SKM-1 (cell line): ENCODE results near the gene ACSL3.
A peak's percentile ranks its signal among the peaks of the same experiment; 100 is the strongest.
"Not testable (repeated sequence)": the region's sequence is repeated elsewhere in the genome, so short reads cannot be mapped to it uniquely, and the experiment has no call there.

Experiments
- DNase-seq: peaks from one replicate; lab custom pipeline; 2025; ENCODE audit not compliant: unreplicated experiment; lab: John Stamatoyannopoulos, UW

ACSL3 gene

GRCh38 chr2:222851956-222852617, 8.7 kb upstream of the ACSL3 start:
- DNase-seq: no peak

GRCh38 chr2:222854773-222855700, 5.8 kb upstream of the ACSL3 start:
- no peak for DNase-seq

GRCh38 chr2:222859786-222860612, 837 bp upstream of the ACSL3 start:
- no peak for DNase-seq

- no peak for DNase-seq
These were observed 722 bp downstream of the ACSL3 start for GRCh38 chr2:222861411-222862105.

- DNase-seq: no peak
These were observed 1.5 kb downstream of the ACSL3 start for GRCh38 chr2:222862106-222862908.

GRCh38 chr2:222862909-222863544, 2.2 kb downstream of the ACSL3 start:
- DNase-seq: no peak

- DNase-seq: no peak
These were observed 3.5 kb downstream of the ACSL3 start for GRCh38 chr2:222864296-222864695.

- DNase-seq: no peak
These were observed 4.5 kb downstream of the ACSL3 start for GRCh38 chr2:222865301-222865700.

GRCh38 chr2:222866358-222866960, 5.6 kb downstream of the ACSL3 start:
- DNase-seq: no peak

GRCh38 chr2:222868560-222869251, 7.9 kb downstream of the ACSL3 start:
- not testable (repeated sequence) for DNase-seq

- peak; percentile 80 for DNase-seq
These were observed 8.4 kb downstream of the ACSL3 start for GRCh38 chr2:222869252-222869560.

- DNase-seq: no peak
These were observed 10.5 kb downstream of the ACSL3 start for GRCh38 chr2:222871291-222871690.

GRCh38 chr2:222872551-222872950, 11.7 kb downstream of the ACSL3 start:
- DNase-seq: no peak

GRCh38 chr2:222875482-222875881, 14.6 kb downstream of the ACSL3 start:
- no peak for DNase-seq

- no peak for DNase-seq
These were observed 16.1 kb downstream of the ACSL3 start for GRCh38 chr2:222876947-222877346.

- DNase-seq: no peak
These were observed 16.9 kb downstream of the ACSL3 start for GRCh38 chr2:222877556-222878300.

GRCh38 chr2:222878301-222878876, 17.6 kb downstream of the ACSL3 start:
- DNase-seq: no peak
